GM21737 (cell line): ENCODE results near the gene MYF6.
"Not testable (repeated sequence)": the region's sequence is repeated elsewhere in the genome, so short reads cannot be mapped to it uniquely, and the experiment has no call there.

Source experiments
- ATAC-seq: cut with Tn5 transposase; IDR thresholded peaks from one replicate; pipeline ENCODE4 v1.9.1; 2021; ENCODE audit warnings: mild to moderate bottlenecking, moderate library complexity; ENCODE audit not compliant: unreplicated experiment

The MYF6 gene

GRCh38 chr12:80707126-80707829 is at the start of gene MYF6:
TSS of gene MYF6 (plus strand) at chr12:80707634. CDS start at chr12:80707720, 86 bp downstream.
- ATAC-seq, result no peak

GRCh38 chr12:80659512-80660063 is 47.8 kb upstream of the MYF6 start:
- no peak for ATAC-seq

GRCh38 chr12:80662586-80662985 is 44.8 kb upstream of the MYF6 start:
- ATAC-seq, result no peak

GRCh38 chr12:80670214-80670613 is 37.2 kb upstream of the MYF6 start:
- no peak for ATAC-seq

GRCh38 chr12:80676042-80676636 is 31.3 kb upstream of the MYF6 start:
- ATAC-seq, result not testable (repeated sequence)

- ATAC-seq, result no peak
Observed at GRCh38 chr12:80676856-80677255, 30.6 kb upstream of the MYF6 start.

GRCh38 chr12:80677994-80678393 is 29.4 kb upstream of the MYF6 start:
- no peak for ATAC-seq

- no peak for ATAC-seq
Observed at GRCh38 chr12:80679346-80680131, 27.9 kb upstream of the MYF6 start.

- ATAC-seq, result no peak
Observed at GRCh38 chr12:80681287-80681686, 26.1 kb upstream of the MYF6 start.

GRCh38 chr12:80681786-80682185 is 25.6 kb upstream of the MYF6 start:
- ATAC-seq, result no peak

GRCh38 chr12:80684077-80684495 is 23.3 kb upstream of the MYF6 start:
- ATAC-seq, result no peak

GRCh38 chr12:80690090-80690489 is 17.3 kb upstream of the MYF6 start:
- no peak for ATAC-seq

- ATAC-seq, result no peak
Observed at GRCh38 chr12:80690513-80690912, 16.9 kb upstream of the MYF6 start.

GRCh38 chr12:80692114-80692513 is 15.3 kb upstream of the MYF6 start:
- no peak for ATAC-seq

GRCh38 chr12:80697270-80697887 is 10.1 kb upstream of the MYF6 start:
- ATAC-seq, result no peak

GRCh38 chr12:80698256-80698655 is 9.2 kb upstream of the MYF6 start:
- ATAC-seq, result no peak

GRCh38 chr12:80698847-80699542 is 8.4 kb upstream of the MYF6 start:
- no peak for ATAC-seq

- ATAC-seq, result no peak
Observed at GRCh38 chr12:80700327-80700726, 7.1 kb upstream of the MYF6 start.

GRCh38 chr12:80701388-80701787 is 6.0 kb upstream of the MYF6 start:
- no peak for ATAC-seq
